Upper lobe of right lung (tissue), 1 donor: Measurements from ENCODE around the gene RNF220. TPM values are rescaled to one million over a fixed set of nuclear protein-coding genes. Genes with fewer than 3 reads are reported as not detected.

Source experiments
- ATAC-seq: fragments of 200-7000 bp; cut with Tn5 transposase; one replicate; pipeline ENCODE4 v1.9.1; 2020; ENCODE audit warnings: mild to moderate bottlenecking, moderate library complexity
- DNase-seq: peaks from one replicate; pipeline ENCODE4 v3.0.0-alpha.2; 2020
- H3K27ac ChIP-seq: fragments of 200-600 bp; one replicate; pipeline ENCODE4 v1.8.0; 2022
- H3K27me3 ChIP-seq: fragments of 200-600 bp; one replicate; pipeline ENCODE4 v1.8.0; 2022; ENCODE audit warnings: mild to moderate bottlenecking
- H3K36me3 ChIP-seq: fragments of 200-600 bp; one replicate; pipeline ENCODE4 v1.8.0; 2022
- H3K4me1 ChIP-seq: fragments of 200-600 bp; one replicate; pipeline ENCODE4 v1.8.0; 2022
- H3K4me3 ChIP-seq: fragments of 200-600 bp; one replicate; pipeline ENCODE4 v1.8.0; 2022; ENCODE audit warnings: mild to moderate bottlenecking
- H3K9me3 ChIP-seq: fragments of 200-600 bp; one replicate; pipeline ENCODE4 v1.8.0; 2022
- intact Hi-C: fragments of 100-400 bp; cut with DNase I; formaldehyde crosslinking; loops from one replicate; pipeline ENCODE4 v1.11.0; 2022
- total RNA-seq: library from RNA; stranded (reverse); fragmentation: NEBNext Ultra II Directional; extraction: Animal tissue kit (Norgen Biotek cat#: 25700); gene quantifications from one replicate; pipeline ENCODE4 v1.2.1, GENCODE V29; 2021
- TF ChIP-seq, protein P1 (sequence below): fragments of 200-600 bp; IDR thresholded peaks from one replicate; pipeline ENCODE4 v1.8.0; 2022; ENCODE audit warnings: antibody characterized with exemption
- donor health status: DM: no; HTN: yes; CAD: no; lungs with severe emphysema.

RNF220 gene
- total RNA-seq, 1 donor from 2014 or later = 72.6 TPM

DNA sequence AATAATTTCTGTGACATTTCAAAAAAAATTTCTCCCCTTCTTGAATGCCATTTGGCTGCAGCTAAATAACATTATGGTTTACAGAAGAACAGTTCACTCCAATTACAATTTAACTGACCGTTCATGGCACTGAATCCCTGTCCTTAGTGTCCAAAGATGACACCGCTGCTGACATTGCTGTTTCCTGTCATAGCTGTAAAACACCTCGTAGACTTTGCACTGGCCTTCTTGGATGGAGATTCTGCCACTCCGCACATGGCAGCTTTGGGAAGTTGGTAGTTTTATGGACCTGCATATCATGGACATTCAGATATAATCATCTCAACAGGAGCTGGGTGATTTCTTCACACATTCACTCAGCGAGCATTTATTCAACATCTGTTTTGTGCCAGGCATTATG lies 274.4 kb downstream of the RNF220 start:
- intact Hi-C loops = no loop called here
- no peaks in the 10 kb centered on the region for H3K27me3 ChIP-seq
- DNase-seq (no peak), ATAC-seq (no peak)
- no peak overlapping the region for H3K27ac ChIP-seq
- TF ChIP-seq, protein P1, sequence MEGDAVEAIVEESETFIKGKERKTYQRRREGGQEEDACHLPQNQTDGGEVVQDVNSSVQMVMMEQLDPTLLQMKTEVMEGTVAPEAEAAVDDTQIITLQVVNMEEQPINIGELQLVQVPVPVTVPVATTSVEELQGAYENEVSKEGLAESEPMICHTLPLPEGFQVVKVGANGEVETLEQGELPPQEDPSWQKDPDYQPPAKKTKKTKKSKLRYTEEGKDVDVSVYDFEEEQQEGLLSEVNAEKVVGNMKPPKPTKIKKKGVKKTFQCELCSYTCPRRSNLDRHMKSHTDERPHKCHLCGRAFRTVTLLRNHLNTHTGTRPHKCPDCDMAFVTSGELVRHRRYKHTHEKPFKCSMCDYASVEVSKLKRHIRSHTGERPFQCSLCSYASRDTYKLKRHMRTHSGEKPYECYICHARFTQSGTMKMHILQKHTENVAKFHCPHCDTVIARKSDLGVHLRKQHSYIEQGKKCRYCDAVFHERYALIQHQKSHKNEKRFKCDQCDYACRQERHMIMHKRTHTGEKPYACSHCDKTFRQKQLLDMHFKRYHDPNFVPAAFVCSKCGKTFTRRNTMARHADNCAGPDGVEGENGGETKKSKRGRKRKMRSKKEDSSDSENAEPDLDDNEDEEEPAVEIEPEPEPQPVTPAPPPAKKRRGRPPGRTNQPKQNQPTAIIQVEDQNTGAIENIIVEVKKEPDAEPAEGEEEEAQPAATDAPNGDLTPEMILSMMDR = no peak
- no peak overlapping the region for H3K4me3 ChIP-seq
- H3K4me1 ChIP-seq = peaks cover 22% of the 10 kb centered on the region
- no peaks in the 10 kb centered on the region for H3K9me3 ChIP-seq
- H3K36me3 ChIP-seq = no peaks in the 10 kb centered on the region

DNA sequence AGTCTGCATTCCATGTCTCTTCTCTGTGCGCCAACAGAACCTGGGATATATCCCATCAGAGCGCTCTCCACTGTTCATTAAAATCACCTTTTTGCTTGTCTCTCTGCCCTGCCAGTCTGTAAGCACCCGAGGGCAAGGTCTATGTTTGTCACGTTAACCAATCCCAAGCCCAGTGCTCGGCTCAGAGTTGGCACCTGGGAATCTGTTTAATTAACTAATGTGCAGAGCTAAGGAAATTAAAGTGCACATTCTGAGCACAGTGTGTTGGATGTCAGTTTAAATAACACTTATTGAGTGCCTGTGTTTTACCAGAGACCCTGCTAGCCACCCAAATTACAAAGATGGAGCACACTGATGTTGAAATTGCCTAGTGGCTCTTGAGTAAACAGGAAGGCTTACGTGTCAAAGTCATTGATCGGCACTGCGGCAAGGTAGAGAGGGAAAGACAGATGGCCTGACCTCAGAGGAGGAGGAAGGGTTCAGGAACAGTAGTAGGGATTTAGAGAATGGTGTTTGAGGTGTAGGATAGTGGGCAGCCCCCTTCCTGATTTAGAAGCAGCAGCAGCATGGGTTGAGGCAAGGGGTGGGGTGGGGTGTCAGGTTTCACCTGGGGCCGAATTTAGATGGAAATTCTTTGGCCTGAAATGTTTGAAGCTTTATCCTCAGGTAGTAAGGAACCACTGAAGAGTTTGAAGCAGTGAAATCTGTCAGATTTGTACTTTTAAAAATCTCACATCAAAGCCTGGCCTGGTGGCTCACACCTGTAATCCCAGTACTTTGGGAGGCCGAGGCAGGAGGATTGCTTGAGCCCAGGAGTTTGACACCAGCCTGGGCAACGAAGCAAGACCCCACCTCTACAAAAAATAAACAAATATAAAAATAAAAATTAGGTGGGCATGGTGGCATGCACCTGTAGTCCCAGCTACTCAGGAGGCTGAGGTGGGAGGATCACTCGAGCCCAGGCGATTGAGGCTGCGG lies 277.1 kb downstream of the RNF220 start:
- Histone ChIP-seq H3K27ac (no peak overlapping the region), H3K36me3 (no peaks in the 10 kb centered on the region), H3K4me1 (no peaks in the 10 kb centered on the region), H3K9me3 (no peaks in the 10 kb centered on the region), H3K27me3 (no peaks in the 10 kb centered on the region), H3K4me3 (no peak overlapping the region)
- TF ChIP-seq, protein P1 = no peak
- intact Hi-C loops = no loop called here
- ATAC-seq (peak; percentile 12), DNase-seq (peak; percentile 41)

DNA sequence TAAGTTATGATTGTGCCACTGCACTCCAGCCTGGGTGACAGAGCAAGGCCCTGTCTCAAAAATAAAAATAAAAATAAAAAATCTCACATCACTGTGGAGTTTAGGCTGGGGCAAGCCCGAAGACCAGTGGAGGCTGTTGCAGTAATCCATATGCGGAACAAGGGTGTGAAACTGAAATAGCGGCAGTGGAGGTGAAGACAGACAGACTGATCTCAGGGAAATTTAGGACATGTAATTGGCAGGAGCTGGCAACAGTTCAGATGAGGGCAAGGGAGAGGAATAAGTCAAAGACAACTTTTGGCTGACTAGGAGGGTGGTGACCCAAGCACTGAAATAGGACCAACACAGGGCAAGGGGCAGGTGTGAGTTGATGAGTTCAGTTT lies 277.8 kb downstream of the RNF220 start:
- no peak for ATAC-seq
- Histone ChIP-seq H3K27me3 (no peaks in the 10 kb centered on the region), H3K9me3 (no peaks in the 10 kb centered on the region), H3K36me3 (no peaks in the 10 kb centered on the region), H3K27ac (no peak overlapping the region), H3K4me3 (no peak overlapping the region), H3K4me1 (no peaks in the 10 kb centered on the region)
- TF ChIP-seq, protein P1 = no peak
- intact Hi-C loops = no loop called here
- no peak for DNase-seq

DNA sequence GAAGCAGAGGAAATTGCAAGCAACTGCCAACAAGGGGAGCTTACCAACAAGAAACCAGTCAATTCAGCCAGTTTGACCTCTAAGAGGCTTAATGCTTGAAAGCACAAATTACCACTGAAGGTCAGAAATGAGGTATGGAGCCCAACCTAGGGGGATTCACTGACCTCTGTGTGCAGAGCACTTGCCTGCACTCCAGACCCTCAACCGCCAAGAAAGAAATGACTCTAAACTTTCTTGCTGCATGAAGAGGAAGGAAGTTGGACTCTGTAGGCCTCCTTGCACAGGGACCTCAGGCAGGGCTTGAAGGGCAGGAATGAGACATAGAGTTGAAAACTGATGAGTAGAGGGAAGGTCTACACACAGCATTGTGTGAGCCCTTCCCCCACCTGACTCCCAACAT lies 279.5 kb downstream of the RNF220 start:
- DNase-seq = peak; percentile 27
- intact Hi-C loops = no loop called here

DNA sequence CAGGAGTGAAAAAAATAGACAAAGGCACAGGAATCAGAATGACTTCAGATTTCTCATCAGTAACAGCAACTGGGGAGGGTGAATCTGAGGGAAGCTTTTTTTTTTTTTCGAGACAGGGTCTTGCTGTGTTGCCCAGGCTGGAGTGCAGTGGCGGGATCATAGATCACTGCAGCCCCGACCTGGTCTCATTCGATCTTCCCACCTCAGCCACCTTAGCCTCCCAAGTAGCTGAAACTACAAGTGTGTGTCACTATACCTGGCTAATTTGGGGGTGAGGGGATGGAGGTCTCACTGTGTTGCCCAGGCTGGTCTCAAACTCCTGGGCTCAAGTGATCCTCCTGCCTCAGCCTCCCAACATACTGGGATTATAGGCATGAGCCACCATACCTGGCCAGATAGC lies 280.2 kb downstream of the RNF220 start:
- DNase-seq (no peak), ATAC-seq (no peak)
- H3K9me3 ChIP-seq = no peaks in the 10 kb centered on the region
- no peak overlapping the region for H3K4me3 ChIP-seq
- TF ChIP-seq, protein P1 = no peak
- no peaks in the 10 kb centered on the region for H3K4me1 ChIP-seq
- no peaks in the 10 kb centered on the region for H3K36me3 ChIP-seq
- no peaks in the 10 kb centered on the region for H3K27me3 ChIP-seq
- H3K27ac ChIP-seq = no peak overlapping the region
- intact Hi-C loops = no loop called here

More for the DNA sequence above, 279.5 kb downstream of the RNF220 start:
- no peak for ATAC-seq
- H3K27me3 ChIP-seq = no peaks in the 10 kb centered on the region
- H3K9me3 ChIP-seq = no peaks in the 10 kb centered on the region
- no peaks in the 10 kb centered on the region for H3K4me1 ChIP-seq
- TF ChIP-seq, protein P1 = no peak
- H3K36me3 ChIP-seq = no peaks in the 10 kb centered on the region
- no peak overlapping the region for H3K4me3 ChIP-seq
- no peak overlapping the region for H3K27ac ChIP-seq
